ENCODE measurements around the gene B3GNT3.

Gene B3GNT3

DNA sequence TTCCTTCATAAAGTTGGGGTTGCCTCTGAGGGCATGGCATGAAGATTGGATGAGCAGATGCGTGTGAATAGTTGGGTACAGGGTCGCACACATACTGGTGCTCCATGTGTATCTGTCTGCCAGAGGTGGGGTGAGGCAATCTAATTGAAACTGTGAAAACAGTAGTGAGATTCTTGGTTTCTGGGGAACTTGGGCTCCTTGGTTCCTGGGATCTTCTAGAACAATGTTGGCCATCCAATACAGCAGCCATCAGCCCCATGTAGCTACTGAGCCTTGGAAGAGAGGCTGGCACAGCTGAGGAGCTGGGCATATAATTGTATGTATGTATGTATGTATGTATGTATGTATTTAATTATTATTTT, 43.0 kb upstream of the B3GNT3 start:
- no peak overlapping the region for H3K27ac ChIP-seq
- ChIA-PET CTCF (interaction anchor here (0.5 kb wide), 1 partner anchor 469 kb away, joined by 3 read pairs; no protein-coding TSS in a partner anchor), POLR2A (ENCODE audit: low non-redundant PET) (no interaction called here)
- TF ChIP-seq, protein P1, sequence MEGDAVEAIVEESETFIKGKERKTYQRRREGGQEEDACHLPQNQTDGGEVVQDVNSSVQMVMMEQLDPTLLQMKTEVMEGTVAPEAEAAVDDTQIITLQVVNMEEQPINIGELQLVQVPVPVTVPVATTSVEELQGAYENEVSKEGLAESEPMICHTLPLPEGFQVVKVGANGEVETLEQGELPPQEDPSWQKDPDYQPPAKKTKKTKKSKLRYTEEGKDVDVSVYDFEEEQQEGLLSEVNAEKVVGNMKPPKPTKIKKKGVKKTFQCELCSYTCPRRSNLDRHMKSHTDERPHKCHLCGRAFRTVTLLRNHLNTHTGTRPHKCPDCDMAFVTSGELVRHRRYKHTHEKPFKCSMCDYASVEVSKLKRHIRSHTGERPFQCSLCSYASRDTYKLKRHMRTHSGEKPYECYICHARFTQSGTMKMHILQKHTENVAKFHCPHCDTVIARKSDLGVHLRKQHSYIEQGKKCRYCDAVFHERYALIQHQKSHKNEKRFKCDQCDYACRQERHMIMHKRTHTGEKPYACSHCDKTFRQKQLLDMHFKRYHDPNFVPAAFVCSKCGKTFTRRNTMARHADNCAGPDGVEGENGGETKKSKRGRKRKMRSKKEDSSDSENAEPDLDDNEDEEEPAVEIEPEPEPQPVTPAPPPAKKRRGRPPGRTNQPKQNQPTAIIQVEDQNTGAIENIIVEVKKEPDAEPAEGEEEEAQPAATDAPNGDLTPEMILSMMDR (conservative IDR thresholded peaks at IDR 0.05; ENCODE audit: low read depth), result no peak
- no peak for DNase-seq (ENCODE audit: low spot score)

DNA sequence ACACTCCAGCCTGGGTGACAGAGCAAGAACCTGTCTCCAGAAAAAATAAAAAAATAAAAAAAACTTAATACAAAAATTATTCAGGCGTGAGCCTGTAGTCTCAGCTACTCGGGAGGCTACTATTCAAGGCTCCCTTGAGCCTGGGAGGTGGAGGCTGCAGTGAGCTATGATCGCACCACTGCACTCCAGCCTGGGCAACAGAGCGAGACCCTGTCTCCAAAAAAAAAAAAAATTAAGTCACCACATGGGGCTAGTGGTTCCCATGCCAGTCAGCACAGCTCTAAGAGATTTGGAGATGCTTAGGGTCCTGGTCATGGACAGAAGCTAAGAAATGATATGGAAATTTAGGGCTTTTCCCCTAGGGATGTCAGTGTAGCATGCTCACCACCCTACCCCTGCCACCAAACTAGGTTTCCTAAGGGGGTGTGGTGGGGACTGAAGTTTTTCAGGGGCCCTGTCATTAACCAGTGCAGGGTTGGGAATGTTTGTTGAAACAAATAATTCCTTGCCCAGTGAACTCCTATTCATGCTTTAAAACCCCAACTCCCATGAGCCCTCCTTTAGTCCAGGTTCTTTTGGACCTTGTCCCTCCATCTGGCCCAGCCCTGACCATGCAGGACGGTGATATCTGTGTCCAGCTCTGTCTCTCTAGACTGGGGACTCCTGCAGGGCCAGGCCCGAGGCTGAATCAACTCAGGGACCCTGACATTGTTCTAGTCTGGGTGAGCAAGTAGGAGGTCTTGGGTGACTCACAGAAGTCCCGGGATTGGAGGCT, 41.9 kb upstream of the B3GNT3 start:
- no peak for DNase-seq (ENCODE audit: low spot score)
- no peak overlapping the region for H3K27ac ChIP-seq
- TF ChIP-seq, protein P1 (conservative IDR thresholded peaks at IDR 0.05; ENCODE audit: low read depth), result no peak
- CTCF ChIA-PET, result interaction anchor here (0.6 kb wide), 2 partner anchors 10 to 405 kb away, joined by 4 read pairs; no protein-coding TSS in a partner anchor
- POLR2A ChIA-PET (ENCODE audit: low non-redundant PET), result no interaction called here

DNA sequence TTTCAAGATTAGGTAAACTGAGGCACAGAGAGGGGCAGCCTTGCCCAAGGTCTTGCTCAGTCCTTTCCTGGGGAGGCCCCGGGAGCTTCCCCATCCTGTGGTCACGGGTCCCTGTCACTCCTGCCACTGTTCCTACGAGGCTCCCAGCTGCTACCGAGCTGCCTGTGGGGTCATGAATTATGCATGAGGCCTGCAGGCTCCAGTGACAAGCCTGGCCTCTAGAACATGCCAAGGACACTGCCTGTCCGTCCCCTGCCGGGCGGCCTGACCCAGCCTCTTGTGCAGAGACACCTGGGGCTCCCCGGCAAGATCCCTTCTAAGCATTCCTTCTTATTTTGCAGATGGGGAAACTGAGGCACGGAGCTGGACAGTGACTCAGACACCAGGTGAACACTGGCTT, 41.0 kb upstream of the B3GNT3 start:
- ChIA-PET POLR2A (ENCODE audit: low non-redundant PET) (no interaction called here), CTCF (interaction anchor here (0.8 to 2.7 kb wide), 2 partner anchors 12 to 1105 kb away, joined by 3 to 10 read pairs; no protein-coding TSS in a partner anchor)
- DNase-seq (ENCODE audit: low spot score), result no peak
- no peak overlapping the region for H3K27ac ChIP-seq
- TF ChIP-seq, protein P1 (conservative IDR thresholded peaks at IDR 0.05; ENCODE audit: low read depth), result no peak

DNA sequence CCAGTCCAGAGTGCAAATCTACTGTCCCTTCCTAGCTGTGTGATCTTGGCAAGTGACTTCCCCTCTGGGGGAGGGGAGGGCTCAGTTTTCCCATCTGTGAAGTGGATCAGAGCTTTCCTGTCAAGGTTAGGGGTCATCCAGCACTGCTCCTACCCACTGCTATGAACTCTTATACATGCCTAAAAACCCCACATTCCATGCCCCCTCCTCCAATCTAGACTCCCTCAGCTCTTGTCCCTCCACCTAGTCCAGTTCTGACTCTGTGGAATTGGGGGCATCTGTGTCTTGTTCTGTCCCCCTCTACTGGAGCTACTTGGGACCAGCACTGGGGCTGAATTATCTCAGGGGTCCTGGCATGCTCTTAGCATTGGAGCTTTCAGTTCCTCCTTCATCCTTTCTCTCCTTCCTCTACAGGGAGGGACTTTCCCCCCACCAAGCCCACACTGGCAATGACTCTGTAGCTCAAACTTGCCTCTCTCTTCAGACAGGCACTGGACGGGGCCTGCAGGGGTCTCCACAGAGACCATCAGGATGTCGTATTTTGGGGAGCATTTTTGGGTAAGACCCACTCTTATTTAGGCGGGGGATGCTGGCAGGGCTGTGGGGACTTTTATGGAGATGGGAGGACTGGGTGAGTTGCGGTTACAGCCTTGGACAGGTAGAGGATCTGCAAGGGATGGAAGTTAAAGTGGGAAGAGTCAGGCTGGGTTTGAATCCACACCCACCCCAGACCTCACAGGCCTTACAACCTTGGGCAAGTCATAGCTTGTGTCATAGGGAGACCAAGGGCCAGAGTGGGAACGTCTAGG, 40.1 kb upstream of the B3GNT3 start:
- peak overlapping the region; percentile 76 for H3K27ac ChIP-seq
- POLR2A ChIA-PET (ENCODE audit: low non-redundant PET), result no interaction called here
- no peak for DNase-seq (ENCODE audit: low spot score)
- CTCF ChIA-PET, result interaction anchor here (0.8 to 2.7 kb wide), 3 partner anchors 12 to 1106 kb away, joined by 3 to 10 read pairs (median 3); no protein-coding TSS in a partner anchor
- TF ChIP-seq, protein P1 (conservative IDR thresholded peaks at IDR 0.05; ENCODE audit: low read depth), result no peak

DNA sequence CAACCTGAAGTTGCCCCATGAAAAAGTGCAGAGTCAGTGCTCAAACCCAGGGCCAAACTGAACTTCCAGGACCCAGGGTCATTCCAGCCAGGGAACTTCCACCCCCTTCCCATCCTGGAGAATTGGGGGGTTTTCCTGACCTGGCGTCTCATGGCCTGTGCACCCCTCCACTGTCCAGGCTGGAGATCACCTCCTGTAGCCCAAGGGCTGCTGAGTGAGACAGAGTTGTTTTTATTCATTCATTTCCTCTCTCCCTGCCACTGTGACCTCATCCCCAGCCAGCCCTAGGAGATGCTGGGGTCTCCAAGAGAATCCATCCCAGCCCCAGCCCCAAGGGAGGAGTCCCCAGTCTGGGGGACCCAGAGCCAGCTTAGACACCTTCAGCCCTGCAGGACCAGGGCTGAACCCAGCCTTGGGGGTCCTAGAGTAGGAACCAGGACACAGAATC, 39.5 kb upstream of the B3GNT3 start:
- ChIA-PET POLR2A (ENCODE audit: low non-redundant PET) (no interaction called here), CTCF (interaction anchor here (1.0 to 2.7 kb wide), 2 partner anchors 11 to 29 kb away, joined by 3 to 10 read pairs; no protein-coding TSS in a partner anchor)
- no peak for DNase-seq (ENCODE audit: low spot score)
- TF ChIP-seq, protein P1 (conservative IDR thresholded peaks at IDR 0.05; ENCODE audit: low read depth), result no peak
- H3K27ac ChIP-seq, result peak overlapping the region; percentile 76

DNA sequence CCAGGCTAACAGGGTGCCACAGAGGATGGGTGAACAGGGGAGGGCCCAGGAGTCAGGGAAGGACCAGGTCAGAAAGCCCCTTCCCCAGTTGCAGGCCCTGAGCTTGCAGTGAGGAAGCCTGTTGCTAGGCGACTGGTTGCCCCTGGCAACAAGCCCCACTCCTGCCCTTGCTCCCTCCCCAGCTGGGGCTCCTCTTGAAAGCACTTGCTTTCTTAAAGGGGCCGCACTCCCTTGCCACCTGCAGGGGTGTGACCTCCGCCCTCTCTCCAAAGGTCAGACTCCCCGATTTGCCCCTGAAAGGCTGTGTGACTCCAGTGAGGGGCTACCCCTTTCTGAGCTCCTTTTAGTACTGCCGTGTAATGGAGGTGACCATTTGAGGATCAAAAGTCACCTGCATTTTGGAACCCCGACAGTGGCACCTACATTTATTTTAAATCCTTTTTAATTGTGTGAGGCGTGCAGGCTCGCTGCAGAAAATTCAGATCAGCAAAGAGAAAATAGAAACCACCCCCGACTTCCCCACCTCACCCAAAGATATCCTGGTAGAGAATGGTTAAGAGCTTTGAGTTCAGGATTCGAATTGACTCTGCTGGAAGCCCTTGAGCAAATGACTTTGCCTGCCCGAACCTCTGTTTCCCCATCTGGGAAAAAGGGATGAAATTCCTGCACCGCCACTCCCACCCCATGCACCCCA, 38.8 kb upstream of the B3GNT3 start:
- ChIA-PET POLR2A (ENCODE audit: low non-redundant PET) (no interaction called here), CTCF (interaction anchor here (2.7 kb wide), 1 partner anchor 10 kb away, joined by 10 read pairs; no protein-coding TSS in a partner anchor)
- TF ChIP-seq, protein P1 (conservative IDR thresholded peaks at IDR 0.05; ENCODE audit: low read depth), result no peak
- H3K27ac ChIP-seq, result peak overlapping the region; percentile 76
- DNase-seq (ENCODE audit: low spot score), result no peak

Data from RWPE1 (cell line).